Astrocyte (in vitro differentiated cells and primary cell): Measurements from ENCODE around the gene COX7B2. TPM values are rescaled to one million over a fixed set of nuclear protein-coding genes. Genes with fewer than 3 reads are reported as not detected.

Experiments used
- DNase-seq: peaks from one replicate; pipeline ENCODE4 v3.0.0-alpha.2; 2010; ENCODE audit warnings: low read depth
- FAIRE-seq: peaks from 2 replicates; lab custom pipeline; 2011; peaks lifted over from hg19 to GRCh38; lab: Jason Lieb, UNC
- H2AFZ ChIP-seq: 2 replicates; pipeline ENCODE4 v1.6.0; 2012; ENCODE audit warnings: low read depth, low read length, inconsistent platforms
- H3K27ac ChIP-seq: 2 replicates; pipeline ENCODE4 v1.5.1; 2011; ENCODE audit warnings: low read depth, low read length, inconsistent platforms
- H3K27me3 ChIP-seq: 2 replicates; pipeline ENCODE4 v1.6.0; 2011; ENCODE audit warnings: low read length, inconsistent platforms; ENCODE audit not compliant: insufficient read depth
- H3K36me3 ChIP-seq: 2 replicates; pipeline ENCODE4 v1.5.1; 2011; ENCODE audit warnings: low read length, inconsistent platforms; ENCODE audit not compliant: insufficient read depth
- H3K4me1 ChIP-seq: 2 replicates; pipeline ENCODE4 v1.5.1; 2011; ENCODE audit warnings: low read length, inconsistent platforms; ENCODE audit not compliant: insufficient read depth
- H3K4me2 ChIP-seq: 2 replicates; pipeline ENCODE4 v1.6.0; 2012; ENCODE audit warnings: low read length, inconsistent platforms
- H3K4me3 ChIP-seq: 2 replicates; pipeline ENCODE4 v1.5.1; 2011; ENCODE audit warnings: low read depth, mild to moderate bottlenecking, low read length, inconsistent platforms; ENCODE audit not compliant: insufficient read depth
- H3K79me2 ChIP-seq: 2 replicates; pipeline ENCODE4 v1.6.0; 2012; ENCODE audit warnings: mild to moderate bottlenecking, low read length, inconsistent platforms; ENCODE audit not compliant: insufficient read depth
- H3K9ac ChIP-seq: 2 replicates; pipeline ENCODE4 v1.6.0; 2012; ENCODE audit warnings: mild to moderate bottlenecking, low read length, inconsistent platforms
- H3K9me3 ChIP-seq: 2 replicates; pipeline ENCODE4 v1.5.1; 2012; ENCODE audit warnings: low read depth, mild to moderate bottlenecking, low read length, inconsistent platforms; ENCODE audit not compliant: insufficient read depth
- H4K20me1 ChIP-seq: 2 replicates; pipeline ENCODE4 v1.6.0; 2012; ENCODE audit warnings: low read length, inconsistent platforms; ENCODE audit not compliant: insufficient read depth
- H3K27ac Mint-ChIP-seq: one replicate; pipeline ENCODE4 v1.8.0; 2021; ENCODE audit warnings: mild to moderate bottlenecking, mixed read lengths; ENCODE audit not compliant: unreplicated experiment
- H3K27me3 Mint-ChIP-seq: one replicate; pipeline ENCODE4 v1.8.0; 2021; ENCODE audit warnings: low read depth, mixed read lengths; ENCODE audit not compliant: unreplicated experiment
- H3K36me3 Mint-ChIP-seq: one replicate; pipeline ENCODE4 v1.8.0; 2021; ENCODE audit warnings: low read depth, mixed read lengths; ENCODE audit not compliant: unreplicated experiment
- H3K4me1 Mint-ChIP-seq: one replicate; pipeline ENCODE4 v1.8.0; 2021; ENCODE audit warnings: low read depth, mixed read lengths; ENCODE audit not compliant: unreplicated experiment
- H3K4me3 Mint-ChIP-seq: one replicate; pipeline ENCODE4 v1.8.0; 2021; ENCODE audit warnings: mild to moderate bottlenecking, moderate library complexity, mixed read lengths; ENCODE audit not compliant: unreplicated experiment
- H3K9me3 Mint-ChIP-seq: one replicate; pipeline ENCODE4 v1.8.0; 2021; ENCODE audit warnings: mild to moderate bottlenecking, mixed read lengths; ENCODE audit not compliant: unreplicated experiment
- CTCF ChIP-seq: IDR thresholded peaks from 2 replicates; pipeline ENCODE4 v1.5.1; 2011; ENCODE audit warnings: low read depth, mild to moderate bottlenecking, inconsistent platforms, low read length, moderate library complexity; ENCODE audit not compliant: insufficient read depth
- EZH2 ChIP-seq: IDR thresholded peaks from 2 replicates; pipeline ENCODE4 v1.6.1; 2012; ENCODE audit warnings: mild to moderate bottlenecking, low read length, inconsistent platforms; ENCODE audit not compliant: insufficient read depth
- total RNA-seq: library from RNA; stranded (reverse); gene quantifications from 2 replicates; pipeline ENCODE4 v1.2.1, GENCODE V29; 2021

COX7B2 gene
- total RNA-seq, 1 donor from 2014 or later = not detected

GRCh38 chr4:46715468-46715867 is 193.6 kb downstream of the COX7B2 start:
- FAIRE-seq (no peak), DNase-seq (no peak)
- Mint-ChIP-seq H3K27ac (no peak overlapping the region), H3K27me3 (no peaks in the 10 kb centered on the region), H3K4me3 (no peak overlapping the region), H3K36me3 (no peaks in the 10 kb centered on the region), H3K4me1 (no peaks in the 10 kb centered on the region), H3K9me3 (no peaks in the 10 kb centered on the region)
- Histone ChIP-seq H3K9me3 (no peaks in the 10 kb centered on the region), H3K4me3 (no peak overlapping the region), H3K27ac (no peak overlapping the region), H3K79me2 (no peaks in the 10 kb centered on the region), H2AFZ (no peak overlapping the region), H3K4me2 (no peak overlapping the region), H3K4me1 (no peaks in the 10 kb centered on the region), H3K27me3 (no peaks in the 10 kb centered on the region), H3K9ac (no peak overlapping the region), H4K20me1 (no peaks in the 10 kb centered on the region), H3K36me3 (no peaks in the 10 kb centered on the region)
- TF ChIP-seq CTCF (no peak), EZH2 (no peak)

GRCh38 chr4:46698891-46699290 is 210.2 kb downstream of the COX7B2 start:
- Histone ChIP-seq H4K20me1 (no peaks in the 10 kb centered on the region), H3K9me3 (peaks cover 3% of the 10 kb centered on the region), H3K4me2 (no peak overlapping the region), H3K27me3 (no peaks in the 10 kb centered on the region), H3K36me3 (no peaks in the 10 kb centered on the region), H3K9ac (no peak overlapping the region), H3K4me3 (no peak overlapping the region), H3K27ac (no peak overlapping the region), H3K4me1 (no peaks in the 10 kb centered on the region), H3K79me2 (no peaks in the 10 kb centered on the region), H2AFZ (no peak overlapping the region)
- TF ChIP-seq CTCF = no peak
- TF ChIP-seq EZH2 = no peak
- H3K4me1 Mint-ChIP-seq = no peaks in the 10 kb centered on the region
- no peaks in the 10 kb centered on the region for H3K36me3 Mint-ChIP-seq
- H3K27ac Mint-ChIP-seq = no peak overlapping the region
- no peaks in the 10 kb centered on the region for H3K27me3 Mint-ChIP-seq
- DNase-seq (no peak), FAIRE-seq (no peak)
- no peak overlapping the region for H3K4me3 Mint-ChIP-seq
- no peaks in the 10 kb centered on the region for H3K9me3 Mint-ChIP-seq

Other genes starting within 250 kb of the COX7B2 start
- gene GABRA4, start 84.3 kb upstream of the COX7B2 start, total RNA-seq = not detected in 2 replicates
- gene GABRB1, start 122.3 kb upstream of the COX7B2 start, total RNA-seq = not detected in 2 replicates